AG09309 (cell line): Measurements from ENCODE around the gene CLEC16A.
A peak's percentile ranks its signal among the peaks of the same experiment; 100 is the strongest.

ENCODE experiments used
- DNase-seq: peaks from one replicate; pipeline ENCODE4 v3.0.0-alpha.2; 2010; ENCODE audit warnings: low read depth
- H3K4me3 ChIP-seq: 2 replicates; pipeline ENCODE4 v1.5.1; 2011; ENCODE audit warnings: mild to moderate bottlenecking, low read depth, low read length, moderate library complexity; ENCODE audit not compliant: control insufficient read depth
- CTCF ChIP-seq: IDR thresholded peaks from 2 replicates; pipeline ENCODE4 v1.5.1; 2011; ENCODE audit warnings: mild to moderate bottlenecking, low read depth, low read length, inconsistent platforms; ENCODE audit not compliant: insufficient read depth, control insufficient read depth; ENCODE audit errors: missing control alignments

Gene CLEC16A

GRCh38 chr16:10936272-10936984 is 7.9 kb upstream of the CLEC16A start:
- no peak for TF ChIP-seq CTCF
- no peak for DNase-seq
- no peak overlapping the region for H3K4me3 ChIP-seq

GRCh38 chr16:10937068-10937859 is 7.1 kb upstream of the CLEC16A start:
- DNase-seq, result no peak
- no peak for TF ChIP-seq CTCF
- no peak overlapping the region for H3K4me3 ChIP-seq

- H3K4me3 ChIP-seq, result no peak overlapping the region
- no peak for TF ChIP-seq CTCF
Observed at GRCh38 chr16:10938321-10938720, 6.0 kb upstream of the CLEC16A start.

GRCh38 chr16:10938796-10939648 is 5.3 kb upstream of the CLEC16A start:
- no peak overlapping the region for H3K4me3 ChIP-seq
- no peak for DNase-seq
- TF ChIP-seq CTCF, result no peak

More at GRCh38 chr16:10938321-10938720, 6.0 kb upstream of the CLEC16A start:
- DNase-seq, result no peak

- H3K4me3 ChIP-seq, result no peak overlapping the region
- TF ChIP-seq CTCF, result no peak
- DNase-seq, result no peak
Observed at GRCh38 chr16:10939649-10940234, 4.6 kb upstream of the CLEC16A start.

GRCh38 chr16:10940501-10941079 is 3.8 kb upstream of the CLEC16A start:
- DNase-seq, result no peak
- peak overlapping the region; percentile 78 for H3K4me3 ChIP-seq
- no peak for TF ChIP-seq CTCF
